ENCODE data around the gene SRPK2.

Gene SRPK2

GRCh38 chr7:105227391-105227790 lies 161.3 kb downstream of the SRPK2 start:
- no peak for DNase-seq (ENCODE audit: low read depth in 1 of 2, low spot score in 1 of 2)
- in situ Hi-C loops (cut with HindIII; ENCODE audit: low pct_unique_long_range_greater_than_20kb, low sequenced_read_pairs): no loop called here
- no peak for TF ChIP-seq JUND (IDR thresholded peaks at IDR 0.05; ENCODE audit: low read depth)

GRCh38 chr7:105224884-105225651 lies 163.7 kb downstream of the SRPK2 start:
- in situ Hi-C loops (cut with HindIII; ENCODE audit: low pct_unique_long_range_greater_than_20kb, low sequenced_read_pairs): no loop called here
- no peak for TF ChIP-seq JUND (IDR thresholded peaks at IDR 0.05; ENCODE audit: low read depth)
- DNase-seq (ENCODE audit: low read depth in 1 of 2, low spot score in 1 of 2): peak in 1 of 2 experiments; percentile 28

DNA sequence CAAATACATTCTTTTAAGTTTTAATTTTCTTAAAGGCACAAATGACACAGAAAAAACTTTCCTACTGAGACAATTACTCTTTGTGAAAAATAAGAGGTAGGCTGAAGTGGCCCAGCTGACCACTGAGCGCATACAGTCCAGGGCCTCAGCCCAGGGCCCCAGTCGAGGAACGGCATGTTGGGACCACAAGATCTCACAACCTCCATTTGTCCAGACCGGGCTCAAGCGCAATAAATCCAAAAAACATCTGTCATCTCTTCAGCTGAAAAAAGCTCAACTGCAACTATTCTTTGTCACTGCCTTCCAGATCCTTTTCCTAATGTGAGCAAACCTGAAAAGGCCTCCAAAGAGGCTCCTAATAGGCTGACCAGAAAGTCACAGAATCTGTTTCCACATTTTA lies 165.8 kb downstream of the SRPK2 start:
- no peak for DNase-seq (ENCODE audit: low read depth in 1 of 2, low spot score in 1 of 2)
- TF ChIP-seq JUND (IDR thresholded peaks at IDR 0.05; ENCODE audit: low read depth): no peak
- in situ Hi-C loops (cut with HindIII; ENCODE audit: low pct_unique_long_range_greater_than_20kb, low sequenced_read_pairs): no loop called here

DNA sequence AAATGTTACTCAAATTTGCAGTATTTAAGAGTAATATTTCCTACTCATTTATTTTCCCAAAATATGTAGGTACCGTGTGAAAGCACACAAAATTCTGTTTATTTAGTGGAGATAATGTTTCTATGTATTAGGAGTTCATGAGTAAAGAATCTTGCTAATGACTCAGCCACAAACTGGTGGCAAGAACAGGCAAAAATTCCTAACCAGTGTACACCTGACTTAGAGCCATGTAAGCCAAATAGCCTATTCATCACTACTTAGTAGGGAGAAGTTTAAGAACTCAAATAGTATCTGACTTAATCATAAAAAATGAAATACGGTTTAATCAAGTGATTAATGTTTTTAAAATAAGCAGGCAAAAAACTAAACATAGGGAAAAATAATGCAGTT lies 169.0 kb downstream of the SRPK2 start:
- TF ChIP-seq JUND (IDR thresholded peaks at IDR 0.05; ENCODE audit: low read depth): no peak

DNA sequence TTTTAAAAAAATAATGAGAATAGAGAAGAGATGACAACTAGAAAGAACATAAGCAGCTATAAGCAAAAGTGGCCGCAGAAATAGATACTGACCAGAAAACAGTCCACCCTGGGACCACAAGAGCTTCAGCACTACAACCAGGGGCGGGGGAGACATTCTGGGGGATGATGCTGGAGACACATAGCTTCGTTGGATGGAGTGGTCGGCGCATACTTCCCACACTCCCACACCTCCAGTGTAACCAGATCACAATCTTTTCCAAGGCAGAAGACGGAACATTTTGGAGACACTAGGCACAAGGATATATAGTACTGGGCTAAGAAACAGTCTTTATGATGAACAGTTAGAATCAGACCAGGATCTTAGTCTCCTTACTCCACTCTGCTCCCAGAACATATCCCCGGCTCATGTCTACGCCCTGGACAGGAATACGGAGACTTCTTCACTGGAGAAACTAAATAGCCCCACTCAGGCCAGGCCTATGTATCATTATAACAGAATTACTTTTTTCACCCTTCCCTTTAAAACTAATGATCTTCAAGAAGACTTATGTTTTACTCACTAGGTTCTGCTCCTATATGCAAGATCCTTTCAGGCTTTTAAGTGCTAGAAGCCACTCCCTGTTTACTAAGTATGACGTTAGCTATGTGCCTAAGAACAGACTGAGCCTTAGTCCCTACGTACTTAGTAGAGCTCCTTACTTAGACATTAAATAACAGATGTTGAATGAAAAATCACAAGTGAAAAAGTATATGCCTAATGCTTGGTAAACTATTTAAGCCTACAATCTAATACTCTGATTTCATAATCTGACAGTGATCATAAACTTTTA lies 169.6 kb downstream of the SRPK2 start:
- in situ Hi-C loops (cut with HindIII; ENCODE audit: low pct_unique_long_range_greater_than_20kb, low sequenced_read_pairs): no loop called here
- TF ChIP-seq JUND (IDR thresholded peaks at IDR 0.05; ENCODE audit: low read depth): no peak
- DNase-seq (ENCODE audit: low read depth in 1 of 2, low spot score in 1 of 2): no peak

More for the DNA sequence above, 169.0 kb downstream of the SRPK2 start:
- DNase-seq (ENCODE audit: low read depth in 1 of 2, low spot score in 1 of 2): no peak
- in situ Hi-C loops (cut with HindIII; ENCODE audit: low pct_unique_long_range_greater_than_20kb, low sequenced_read_pairs): no loop called here

DNA sequence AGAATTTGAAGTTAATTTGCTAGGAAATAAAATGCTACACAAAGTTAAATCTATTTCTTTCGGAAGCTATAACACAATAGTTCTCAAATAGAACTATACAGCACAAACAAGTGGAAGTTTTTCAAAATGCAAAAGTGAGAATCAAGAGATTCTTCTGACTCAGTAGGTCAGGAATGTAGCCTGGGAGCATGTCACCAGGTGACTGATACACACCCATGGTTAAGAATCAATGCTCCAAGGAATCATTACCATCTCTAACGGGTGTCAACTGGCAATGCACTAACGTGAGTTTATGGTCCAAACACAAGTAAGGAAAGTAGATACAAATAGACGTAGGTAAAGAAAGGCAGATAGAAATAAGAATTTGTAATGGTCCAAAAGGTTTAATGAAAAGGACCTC lies 170.5 kb downstream of the SRPK2 start:
- no peak for TF ChIP-seq JUND (IDR thresholded peaks at IDR 0.05; ENCODE audit: low read depth)
- DNase-seq (ENCODE audit: low read depth in 1 of 2, low spot score in 1 of 2): no peak
- in situ Hi-C loops (cut with HindIII; ENCODE audit: low pct_unique_long_range_greater_than_20kb, low sequenced_read_pairs): no loop called here

DNA sequence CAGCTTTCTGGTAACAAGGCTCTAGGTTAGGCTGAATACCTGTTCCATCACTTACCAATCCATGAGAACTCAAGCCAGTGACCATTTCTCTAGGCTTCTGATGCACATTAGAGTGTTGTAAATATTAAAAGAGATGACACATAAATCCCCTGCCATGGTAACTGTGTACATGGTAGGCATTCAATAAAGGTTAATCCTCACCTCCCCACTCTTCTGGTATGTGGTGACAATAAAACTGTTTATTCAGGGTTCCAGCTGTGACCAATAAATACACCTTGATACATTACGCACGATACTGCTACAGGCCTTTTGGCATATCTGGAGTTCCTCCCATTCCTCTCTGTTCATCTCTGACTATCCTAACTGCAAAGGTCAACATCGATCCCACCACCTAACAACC lies 171.9 kb downstream of the SRPK2 start:
- DNase-seq (ENCODE audit: low read depth in 1 of 2, low spot score in 1 of 2): no peak
- in situ Hi-C loops (cut with HindIII; ENCODE audit: low pct_unique_long_range_greater_than_20kb, low sequenced_read_pairs): no loop called here
- TF ChIP-seq JUND (IDR thresholded peaks at IDR 0.05; ENCODE audit: low read depth): no peak

- TF ChIP-seq JUND (IDR thresholded peaks at IDR 0.05; ENCODE audit: low read depth): no peak
- in situ Hi-C loops (cut with HindIII; ENCODE audit: low pct_unique_long_range_greater_than_20kb, low sequenced_read_pairs): no loop called here
- no peak for DNase-seq (ENCODE audit: low read depth in 1 of 2, low spot score in 1 of 2)
Observed at GRCh38 chr7:105215821-105216220, 172.9 kb downstream of the SRPK2 start.

DNA sequence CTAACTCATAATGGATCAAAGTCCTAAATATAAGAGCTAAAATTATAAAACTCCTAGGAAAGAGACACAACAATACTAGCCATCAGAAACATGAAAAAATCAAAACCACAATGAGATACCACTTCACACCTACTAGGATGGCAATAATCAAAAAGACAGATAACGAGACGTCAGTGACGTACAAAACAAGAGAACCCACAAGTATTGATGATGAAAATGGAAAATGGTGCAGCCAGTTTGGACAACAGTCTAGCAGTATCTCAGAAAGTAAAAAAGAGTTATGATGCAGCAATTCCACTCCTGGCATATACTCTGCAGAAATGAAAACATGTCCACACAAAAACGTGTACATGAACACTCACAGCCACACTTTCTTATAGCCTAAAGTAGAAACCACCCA lies 173.5 kb downstream of the SRPK2 start:
- no peak for DNase-seq (ENCODE audit: low read depth in 1 of 2, low spot score in 1 of 2)
- in situ Hi-C loops (cut with HindIII; ENCODE audit: low pct_unique_long_range_greater_than_20kb, low sequenced_read_pairs): no loop called here
- no peak for TF ChIP-seq JUND (IDR thresholded peaks at IDR 0.05; ENCODE audit: low read depth)

DNA sequence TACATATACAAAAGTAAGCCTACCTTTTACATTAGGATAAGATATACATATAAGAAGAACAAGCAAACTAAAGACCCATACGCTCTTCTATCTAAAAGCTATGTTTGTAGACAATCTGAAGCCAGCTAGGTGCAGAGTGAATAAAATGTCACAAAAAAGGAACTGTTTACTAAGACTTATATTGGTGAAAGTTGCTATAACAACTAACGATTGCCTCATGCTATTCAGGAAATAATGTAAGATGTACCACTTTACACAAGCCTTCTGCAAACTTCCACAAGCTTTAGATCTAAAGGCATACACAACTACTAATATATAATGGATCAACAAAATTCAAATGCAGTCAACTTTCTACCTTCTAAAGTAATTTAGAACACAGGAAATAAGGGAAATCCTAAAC lies 175.1 kb downstream of the SRPK2 start:
- no peak for DNase-seq (ENCODE audit: low read depth in 1 of 2, low spot score in 1 of 2)
- in situ Hi-C loops (cut with HindIII; ENCODE audit: low pct_unique_long_range_greater_than_20kb, low sequenced_read_pairs): no loop called here
- no peak for TF ChIP-seq JUND (IDR thresholded peaks at IDR 0.05; ENCODE audit: low read depth)

DNA sequence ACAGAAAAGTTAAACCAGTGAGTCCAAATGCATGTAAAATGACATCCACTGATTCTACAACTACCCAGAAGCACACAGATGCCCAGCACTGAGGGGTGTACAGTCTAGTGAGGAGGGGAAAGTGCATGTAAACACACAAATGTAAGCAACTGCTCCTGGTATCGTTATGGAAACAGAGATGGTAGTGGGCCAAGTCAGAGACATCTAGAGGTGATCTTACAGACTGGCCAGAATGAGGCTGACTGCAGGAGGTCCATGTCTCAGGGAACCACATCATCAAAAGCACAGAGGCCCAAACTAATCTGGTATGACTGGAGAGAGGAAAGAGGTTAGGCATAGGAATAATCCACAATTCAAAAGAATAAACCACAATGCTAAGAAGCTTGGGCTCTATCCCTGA lies 176.5 kb downstream of the SRPK2 start:
- TF ChIP-seq JUND (IDR thresholded peaks at IDR 0.05; ENCODE audit: low read depth): no peak
- no peak for DNase-seq (ENCODE audit: low read depth in 1 of 2, low spot score in 1 of 2)
- in situ Hi-C loops (cut with HindIII; ENCODE audit: low pct_unique_long_range_greater_than_20kb, low sequenced_read_pairs): no loop called here

GRCh38 chr7:105210721-105211205 lies 178.0 kb downstream of the SRPK2 start:
- TF ChIP-seq JUND (IDR thresholded peaks at IDR 0.05; ENCODE audit: low read depth): no peak
- no peak for DNase-seq (ENCODE audit: low read depth in 1 of 2, low spot score in 1 of 2)
- in situ Hi-C loops (cut with HindIII; ENCODE audit: low pct_unique_long_range_greater_than_20kb, low sequenced_read_pairs): no loop called here

DNA sequence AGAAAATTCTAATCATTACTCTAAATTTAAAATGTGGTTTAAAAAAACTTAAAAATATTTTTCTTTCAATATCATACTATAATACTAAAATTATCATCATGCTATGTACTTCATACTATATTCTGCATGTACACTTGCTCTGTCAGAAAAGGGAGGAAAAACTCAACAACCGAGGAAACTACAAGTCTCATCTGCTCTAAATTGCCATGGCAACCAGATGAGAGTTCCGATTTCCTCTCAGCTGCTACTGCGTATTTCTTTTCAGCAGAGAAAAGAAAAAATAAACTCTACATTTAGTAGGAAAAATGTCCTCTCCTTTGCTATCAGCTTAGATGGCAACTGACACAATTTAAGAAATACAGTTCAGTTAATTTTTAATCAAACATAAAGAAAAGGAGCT lies 178.9 kb downstream of the SRPK2 start:
- DNase-seq (ENCODE audit: low read depth in 1 of 2, low spot score in 1 of 2): no peak
- no peak for TF ChIP-seq JUND (IDR thresholded peaks at IDR 0.05; ENCODE audit: low read depth)
- in situ Hi-C loops (cut with HindIII; ENCODE audit: low pct_unique_long_range_greater_than_20kb, low sequenced_read_pairs): no loop called here
